ENCODE measurements around the gene FHAD1.

Gene FHAD1

GRCh38 chr1:15445390-15446122 is 198.5 kb downstream of the FHAD1 start:
- DNase-seq, result no peak

- DNase-seq, result no peak
These were observed 199.2 kb downstream of the FHAD1 start for GRCh38 chr1:15446212-15446611.
